Activated T-cell treated with anti-CD3 and anti-CD28 coated beads for 48 hours (primary cell): ENCODE data around the gene ZNF274.
A peak's percentile ranks its signal among the peaks of the same experiment; 100 is the strongest.
"Not testable (repeated sequence)": the region's sequence is repeated elsewhere in the genome, so short reads cannot be mapped to it uniquely, and the experiment has no call there.

Source experiments
- DNase-seq: peaks from one replicate; pipeline ENCODE4 v3.0.0-alpha.2; 2020; ENCODE audit warnings: low read depth

ZNF274 gene

DNA sequence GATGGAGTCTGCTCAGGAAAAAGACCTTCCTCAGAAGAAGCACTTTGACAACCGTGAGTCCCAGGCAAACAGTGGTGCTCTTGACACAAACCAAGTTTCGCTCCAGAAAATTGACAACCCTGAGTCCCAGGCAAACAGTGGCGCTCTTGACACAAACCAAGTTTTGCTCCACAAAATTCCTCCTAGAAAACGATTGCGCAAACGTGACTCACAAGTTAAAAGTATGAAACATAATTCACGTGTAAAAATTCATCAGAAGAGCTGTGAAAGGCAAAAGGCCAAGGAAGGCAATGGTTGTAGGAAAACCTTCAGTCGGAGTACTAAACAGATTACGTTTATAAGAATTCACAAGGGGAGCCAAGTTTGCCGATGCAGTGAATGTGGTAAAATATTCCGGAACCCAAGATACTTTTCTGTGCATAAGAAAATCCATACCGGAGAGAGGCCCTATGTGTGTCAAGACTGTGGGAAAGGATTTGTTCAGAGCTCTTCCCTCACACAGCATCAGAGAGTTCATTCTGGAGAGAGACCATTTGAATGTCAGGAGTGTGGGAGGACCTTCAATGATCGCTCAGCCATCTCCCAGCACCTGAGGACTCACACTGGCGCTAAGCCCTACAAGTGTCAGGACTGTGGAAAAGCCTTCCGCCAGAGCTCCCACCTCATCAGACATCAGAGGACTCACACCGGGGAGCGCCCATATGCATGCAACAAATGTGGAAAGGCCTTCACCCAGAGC, 29.6 kb downstream of the ZNF274 start:
- DNase-seq = no peak

DNA sequence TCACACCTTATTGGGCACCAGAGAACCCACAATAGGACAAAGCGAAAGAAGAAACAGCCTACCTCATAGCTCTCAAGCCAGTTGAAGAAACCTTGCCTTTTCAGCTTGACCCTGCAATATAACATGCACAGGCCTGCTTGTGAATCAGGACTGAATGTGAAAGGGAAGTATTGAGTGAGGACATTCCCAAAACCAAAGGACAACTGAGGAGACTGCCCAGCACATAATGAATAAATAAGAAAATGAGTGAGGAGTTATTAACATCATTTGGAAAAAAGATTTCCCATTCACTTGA, 30.2 kb downstream of the ZNF274 start:
- DNase-seq = no peak

DNA sequence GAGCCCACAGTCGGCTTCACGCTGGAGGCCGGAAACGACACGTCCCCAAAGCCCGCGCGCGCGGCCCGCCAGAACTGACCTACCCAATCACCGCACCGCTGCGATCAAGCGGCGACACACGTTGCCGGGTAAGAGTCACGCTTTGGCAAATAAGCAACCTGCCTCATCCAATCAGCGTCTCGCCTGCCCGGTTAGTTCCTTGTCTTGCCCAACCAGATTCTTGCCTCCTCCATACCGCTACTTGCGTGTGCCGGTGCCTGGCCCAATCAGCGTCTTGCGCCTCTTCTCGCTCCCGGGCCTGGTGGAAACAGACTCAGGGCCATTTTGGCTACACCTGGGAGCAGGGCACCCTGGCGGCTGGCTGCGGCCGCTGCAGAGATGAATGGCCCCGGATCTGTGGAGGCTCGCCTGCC, 34.2 kb downstream of the ZNF274 start:
- DNase-seq = no peak

DNA sequence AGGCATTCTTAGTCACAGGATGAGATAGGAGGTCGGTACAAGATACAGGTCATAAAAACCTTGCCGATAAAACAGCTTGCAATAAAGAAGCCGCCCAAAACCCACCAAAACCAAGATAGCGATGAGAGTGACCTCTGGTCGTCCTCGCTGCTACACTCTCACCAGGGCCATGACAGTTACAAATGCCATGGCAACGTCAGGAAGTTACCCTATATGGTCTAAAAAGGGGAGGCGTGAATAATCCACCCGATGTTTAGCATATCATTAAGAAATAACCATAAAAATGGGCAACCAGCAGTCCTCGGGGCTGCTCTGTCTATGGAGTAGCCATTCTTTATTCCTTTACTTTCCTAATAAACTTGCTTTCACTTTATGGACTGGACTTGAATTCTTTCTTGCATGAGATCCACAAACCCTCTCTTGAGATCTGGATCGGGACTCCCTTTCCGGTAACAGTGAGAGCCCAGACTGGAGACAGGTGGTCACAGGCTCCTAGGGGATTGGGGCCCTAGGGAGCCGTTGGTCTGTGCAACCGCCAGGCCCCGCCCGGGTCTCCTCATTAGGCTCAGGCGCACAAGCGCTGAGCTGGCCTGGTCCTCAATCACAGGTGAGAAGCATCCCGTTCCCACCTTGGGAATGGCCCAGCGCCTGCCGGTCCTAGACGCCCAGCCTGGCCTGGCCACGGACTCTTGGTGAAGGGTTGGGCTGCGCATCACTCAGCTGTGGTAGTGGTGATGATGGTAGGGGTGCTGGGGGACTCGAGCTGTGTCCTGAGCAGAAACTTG, 34.9 kb downstream of the ZNF274 start:
- DNase-seq = no peak

DNA sequence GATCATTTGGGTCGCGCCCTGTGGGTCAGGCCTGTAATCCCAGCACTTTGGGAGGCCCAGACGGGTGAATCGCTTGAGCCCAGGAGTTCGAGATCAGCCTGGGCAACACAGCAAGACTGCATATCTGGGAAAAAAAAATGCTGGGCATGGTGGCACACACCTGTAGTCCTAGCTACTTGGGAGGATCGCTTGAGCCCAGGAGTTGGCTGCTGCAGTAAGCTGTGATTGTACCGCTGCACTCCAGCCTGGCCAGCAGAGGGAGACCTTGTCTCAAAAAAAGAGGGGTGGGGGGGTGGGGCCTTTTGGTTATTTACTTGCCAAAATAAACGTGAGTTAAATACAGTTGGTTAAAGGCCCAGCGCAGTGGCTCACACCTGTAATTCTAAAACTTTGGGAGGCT, 36.0 kb downstream of the ZNF274 start:
- DNase-seq = peak; percentile 20

DNA sequence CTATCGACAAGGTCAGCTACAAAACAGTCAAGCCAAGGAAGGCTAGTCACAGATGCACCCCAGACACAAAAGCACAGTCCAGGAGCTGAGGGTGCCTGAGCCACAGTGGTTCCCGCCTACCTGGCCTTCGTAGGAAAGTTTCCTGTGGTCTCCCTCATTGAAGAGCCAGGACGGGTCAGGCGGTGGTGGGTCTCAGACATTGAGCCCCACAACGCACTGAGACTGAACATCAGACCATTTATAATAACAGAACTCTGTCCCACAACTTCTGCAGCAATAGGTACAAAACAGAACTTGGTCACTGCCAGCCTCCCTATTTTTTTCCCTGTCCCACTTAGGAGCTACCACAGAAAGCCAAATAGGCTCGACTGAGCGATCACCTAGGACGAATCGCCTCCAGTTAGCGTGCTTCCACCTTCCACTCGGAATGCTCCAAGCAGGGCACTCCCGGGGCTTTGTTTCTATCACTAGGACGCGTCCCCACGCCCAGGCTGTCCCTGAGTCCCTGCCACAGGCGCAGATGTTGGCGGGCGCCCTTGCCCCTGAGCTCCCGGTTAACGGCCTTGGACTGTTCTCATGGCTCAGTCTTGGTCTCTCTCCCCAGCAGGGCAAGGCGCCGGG, 45.2 kb downstream of the ZNF274 start:
- DNase-seq = no peak

DNA sequence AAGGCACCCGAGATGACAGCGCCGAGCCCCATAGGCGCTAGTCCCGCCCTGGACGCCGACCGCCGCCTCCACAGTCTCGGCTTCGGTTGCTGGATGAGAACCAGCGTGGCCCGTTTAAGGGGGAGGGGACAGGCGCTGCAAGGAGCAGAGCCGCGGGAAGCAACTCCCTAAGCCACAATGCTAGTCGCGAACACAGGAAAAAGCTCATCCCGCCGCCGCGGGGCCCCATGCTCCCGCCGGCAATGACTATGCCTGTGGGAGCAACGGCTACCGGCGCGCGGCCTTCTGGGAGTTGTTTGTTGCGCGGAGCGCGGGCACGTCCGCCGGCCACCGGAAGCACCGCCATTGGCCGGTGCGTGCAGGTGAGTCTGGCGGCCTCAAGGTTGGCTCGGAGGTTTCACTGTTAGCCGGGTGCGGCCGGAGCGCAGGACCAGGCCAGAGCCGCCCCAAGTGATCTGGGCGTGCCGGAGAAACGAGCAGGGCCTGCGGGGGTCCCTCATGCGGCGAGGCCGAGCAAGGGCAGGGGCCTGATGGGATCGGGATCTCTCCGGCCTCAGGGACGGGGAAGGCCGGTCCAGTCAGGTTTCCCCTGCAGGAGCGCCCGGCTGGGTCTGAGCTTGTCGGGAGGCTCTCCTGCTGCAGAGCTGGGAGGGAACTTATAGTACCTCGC, 45.9 kb downstream of the ZNF274 start, which contains the start of gene ZNF544:
ZNF544 (plus strand) TSS at position 330 of the 670 bp plus-strand sequence. CDS start 15,110 bp downstream, outside the sequence.
- peak; percentile 73 for DNase-seq

DNA sequence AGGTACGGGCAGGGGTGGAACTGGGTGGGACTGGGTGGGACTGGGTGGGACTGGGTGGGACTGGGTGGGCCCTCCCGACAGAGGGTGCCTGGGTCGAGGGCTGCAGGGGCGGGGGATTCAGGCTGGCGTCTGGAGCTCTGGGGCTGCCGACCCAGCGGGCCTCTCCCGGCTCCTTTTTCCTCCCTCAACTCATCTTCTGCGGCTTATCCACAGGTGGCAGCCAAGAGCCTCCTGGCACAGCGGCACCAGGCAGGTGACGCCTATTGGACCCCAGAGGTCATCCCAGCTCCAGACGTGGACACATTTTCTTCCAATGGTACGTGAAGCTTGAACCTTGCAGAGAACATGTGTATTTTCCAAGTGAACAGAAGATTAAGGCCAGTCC, 46.4 kb downstream of the ZNF274 start:
- peak; percentile 13 for DNase-seq

DNA sequence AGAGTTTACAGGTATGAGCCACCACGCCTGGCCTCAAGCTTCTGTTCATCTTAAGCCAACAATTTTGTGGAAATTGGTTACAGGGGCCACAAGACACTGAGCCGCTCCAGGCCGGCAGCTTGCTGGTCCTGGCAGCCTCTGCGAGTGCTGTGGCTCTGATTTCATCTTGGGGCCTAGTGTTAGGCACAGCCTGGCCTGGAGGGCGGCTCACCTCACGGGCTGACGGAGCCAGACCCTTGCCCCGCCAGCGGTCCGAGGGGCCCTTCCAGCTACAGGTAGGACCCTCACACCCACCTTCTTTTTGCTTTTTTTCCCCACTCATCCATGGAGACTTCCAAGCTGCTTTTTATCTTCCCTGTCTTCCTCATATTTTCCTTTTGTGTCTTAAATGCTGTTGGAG, 54.5 kb downstream of the ZNF274 start:
- no peak for DNase-seq

DNA sequence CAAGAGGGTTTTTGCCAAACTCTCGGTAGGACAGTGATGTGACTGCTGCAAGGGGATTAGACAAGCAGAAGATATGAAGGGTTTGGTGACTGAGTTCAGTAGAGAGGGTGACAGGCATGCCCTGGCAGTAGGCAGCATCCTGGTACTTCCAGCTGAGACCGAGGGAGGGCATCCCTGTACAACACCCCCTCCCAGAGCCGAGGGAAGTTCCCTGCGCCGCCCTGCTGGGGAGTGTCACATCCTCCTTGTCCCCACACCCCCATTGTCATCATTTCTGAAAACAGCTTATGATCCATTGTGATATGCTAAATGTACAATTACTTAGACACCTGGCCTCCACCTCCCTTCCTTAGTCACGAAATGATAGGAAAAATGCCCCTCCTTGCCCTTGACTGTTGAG, 60.5 kb downstream of the ZNF274 start:
- no peak for DNase-seq

DNA sequence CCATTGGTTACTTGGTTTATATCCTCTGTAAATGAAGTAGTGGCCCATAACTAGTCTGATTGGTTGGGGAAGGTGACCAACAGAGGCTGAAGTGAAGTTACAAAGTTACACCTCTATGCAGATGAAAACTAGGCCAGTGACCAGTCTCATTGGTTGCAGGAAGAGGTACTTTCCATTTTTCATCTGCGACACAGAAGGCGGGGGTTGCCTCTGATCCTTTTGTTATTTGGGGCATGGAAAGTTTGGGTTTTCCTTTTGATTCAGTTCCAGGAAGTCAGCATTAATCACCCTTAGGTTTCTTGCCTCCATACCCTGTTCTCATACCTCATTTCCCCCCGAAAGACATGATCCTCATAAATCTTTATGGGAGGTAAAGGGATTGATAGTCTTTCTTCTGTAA, 66.0 kb downstream of the ZNF274 start:
- DNase-seq = no peak

DNA sequence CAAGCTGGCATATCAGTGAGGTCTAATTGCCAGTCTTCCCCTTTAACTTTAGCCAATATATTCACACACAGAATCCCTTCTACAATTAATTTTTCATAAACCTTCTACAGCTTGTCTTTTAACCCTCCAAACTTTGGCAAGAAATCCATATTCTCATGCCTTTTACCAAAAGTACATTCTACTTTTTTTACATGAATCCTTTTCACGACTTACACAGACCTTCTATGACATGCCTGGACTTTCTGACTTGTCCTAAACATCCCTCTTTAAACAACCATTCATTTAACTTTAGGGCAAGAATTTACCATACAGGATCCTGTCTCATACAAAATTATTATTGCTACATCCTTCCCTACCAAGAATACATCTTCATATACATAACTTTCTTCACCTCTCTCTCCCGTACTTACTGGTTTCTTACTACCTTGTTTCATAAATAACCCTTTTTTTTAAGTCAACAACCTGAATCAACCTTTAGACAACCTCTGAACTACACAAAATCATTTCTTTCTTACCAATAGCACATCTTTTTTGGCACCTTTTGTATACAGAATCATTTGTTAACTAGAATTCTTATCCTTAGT, 69.3 kb downstream of the ZNF274 start:
- no peak for DNase-seq

DNA sequence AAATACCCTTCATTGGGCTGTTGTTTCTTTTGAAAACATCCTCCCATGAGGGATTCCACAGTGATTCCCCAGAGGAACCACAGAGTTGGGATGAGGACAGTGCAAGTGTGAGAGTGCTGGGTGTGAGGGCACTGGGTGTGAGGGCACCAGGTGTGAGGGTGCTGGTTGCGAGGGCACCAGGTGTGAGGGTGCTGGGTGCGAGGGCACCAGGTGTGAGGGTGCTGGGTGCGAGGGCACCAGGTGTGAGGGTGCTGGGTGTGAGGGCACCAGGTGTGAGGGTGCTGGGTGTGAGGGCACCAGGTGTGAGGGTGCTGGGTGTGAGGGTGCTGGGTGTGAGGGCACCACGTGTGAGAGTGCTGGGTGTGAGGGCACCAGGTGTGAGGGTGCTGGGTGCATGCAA, 75.4 kb downstream of the ZNF274 start:
- DNase-seq = not testable (repeated sequence)

DNA sequence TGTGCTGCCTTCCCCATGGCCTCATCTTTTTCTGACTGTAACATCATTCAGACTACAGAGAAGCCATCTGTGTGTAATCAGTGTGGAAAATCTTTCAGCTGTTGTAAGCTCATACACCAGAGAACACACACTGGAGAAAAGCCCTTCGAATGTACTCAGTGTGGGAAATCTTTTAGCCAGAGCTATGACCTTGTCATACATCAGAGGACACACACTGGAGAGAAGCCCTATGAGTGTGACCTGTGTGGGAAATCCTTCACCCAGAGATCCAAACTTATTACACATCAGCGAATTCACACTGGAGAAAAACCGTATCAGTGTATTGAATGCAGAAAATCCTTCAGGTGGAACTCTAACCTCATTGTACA, 78.7 kb downstream of the ZNF274 start:
- DNase-seq = no peak

DNA sequence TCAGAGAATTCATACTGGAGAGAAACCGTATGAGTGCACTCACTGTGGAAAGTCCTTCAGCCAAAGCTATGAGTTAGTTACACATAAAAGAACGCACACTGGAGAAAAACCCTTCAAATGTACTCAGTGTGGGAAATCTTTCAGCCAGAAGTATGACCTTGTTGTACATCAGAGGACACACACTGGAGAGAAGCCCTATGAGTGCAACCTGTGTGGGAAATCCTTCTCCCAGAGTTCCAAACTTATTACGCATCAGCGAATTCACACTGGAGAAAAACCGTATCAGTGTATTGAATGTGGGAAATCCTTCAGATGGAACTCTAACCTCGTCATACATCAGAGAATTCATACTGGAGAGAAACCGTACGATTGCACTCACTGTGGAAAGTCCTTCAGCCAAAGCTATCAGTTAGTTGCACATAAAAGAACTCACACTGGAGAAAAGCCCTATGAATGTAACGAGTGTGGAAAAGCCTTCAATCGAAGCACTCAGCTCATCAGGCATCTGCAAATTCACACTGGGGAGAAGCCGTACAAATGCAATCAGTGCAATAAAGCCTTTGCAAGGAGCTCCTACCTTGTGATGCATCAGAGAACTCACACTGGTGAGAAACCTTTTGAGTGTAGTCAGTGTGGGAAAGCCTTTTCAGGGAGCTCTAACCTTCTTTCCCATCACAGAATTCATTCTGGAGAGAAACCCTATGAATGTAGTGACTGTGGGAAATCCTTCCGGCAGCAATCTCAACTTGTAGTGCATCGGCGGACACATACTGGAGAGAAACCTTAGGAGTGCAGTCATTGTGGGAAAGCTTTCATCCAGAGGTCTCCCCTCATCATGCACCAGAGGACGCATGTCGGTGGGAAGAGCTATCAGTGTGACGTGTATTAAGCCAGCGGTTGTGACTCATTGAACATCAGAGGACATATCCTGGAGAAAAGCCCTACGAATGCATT, 79.4 kb downstream of the ZNF274 start:
- DNase-seq = no peak

DNA sequence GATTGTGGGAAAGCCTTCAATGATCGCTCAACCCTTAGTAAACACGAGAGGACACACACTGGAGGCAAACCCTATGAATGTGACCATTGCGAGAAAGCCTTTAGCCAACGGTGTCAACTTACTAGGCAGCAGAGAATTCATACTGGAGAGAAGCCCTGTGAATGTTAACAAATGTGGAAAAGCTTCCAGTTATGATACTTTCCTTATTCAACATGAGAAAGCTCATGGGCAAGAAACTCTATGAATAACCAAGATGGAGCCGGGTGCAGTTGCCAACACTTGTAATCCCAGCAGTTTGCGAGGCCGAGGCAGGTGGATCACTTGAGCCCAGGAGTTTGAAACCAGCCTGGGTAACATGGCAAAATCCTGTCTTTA, 80.0 kb downstream of the ZNF274 start:
- DNase-seq = no peak
